HL-60 (cell line): ENCODE results near the gene SP5.

ENCODE experiments used
- GABPA ChIP-seq: IDR thresholded peaks from 2 replicates; pipeline ENCODE4 v1.6.1; 2012; ENCODE audit warnings: low read depth
- TF ChIP-seq, protein P1 (sequence below): IDR thresholded peaks from 2 replicates; pipeline ENCODE4 v1.6.1; 2012; ENCODE audit warnings: low read depth; ENCODE audit not compliant: insufficient replicate concordance

DNA sequence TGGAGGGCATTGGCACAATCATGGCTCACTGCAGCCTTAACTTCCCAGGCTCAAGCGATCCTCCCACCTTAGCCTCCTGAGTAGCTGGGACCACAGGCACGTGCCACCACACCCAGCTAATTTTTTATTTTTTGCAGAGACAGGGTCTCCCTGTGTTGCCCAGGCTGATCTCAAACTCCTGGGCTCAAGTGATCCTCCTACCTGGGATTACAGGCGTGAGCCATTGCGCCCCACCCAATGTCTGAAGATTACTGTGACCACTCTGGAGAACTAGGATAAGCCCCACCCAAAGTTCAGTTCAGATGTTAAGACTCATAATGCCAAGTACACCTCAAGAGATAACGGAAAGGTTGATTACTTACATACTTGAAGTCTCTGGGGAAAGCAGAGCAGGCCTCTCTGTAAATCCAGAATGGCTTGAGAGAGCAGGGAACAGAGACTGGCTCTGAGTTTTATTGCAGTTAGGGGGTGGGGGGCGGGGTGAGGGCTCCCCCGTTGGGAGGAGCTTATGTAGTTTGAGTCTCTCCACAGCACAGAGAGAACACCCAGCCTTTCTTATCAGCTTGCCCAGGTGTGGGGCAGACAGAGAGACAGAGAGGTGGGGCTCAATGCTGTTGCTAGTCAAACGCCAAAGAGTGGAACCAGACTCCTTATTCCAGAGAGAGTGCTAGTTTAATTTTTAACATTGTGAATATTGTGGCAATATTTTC is 28.5 kb downstream of the SP5 start:
- TF ChIP-seq, protein P1, sequence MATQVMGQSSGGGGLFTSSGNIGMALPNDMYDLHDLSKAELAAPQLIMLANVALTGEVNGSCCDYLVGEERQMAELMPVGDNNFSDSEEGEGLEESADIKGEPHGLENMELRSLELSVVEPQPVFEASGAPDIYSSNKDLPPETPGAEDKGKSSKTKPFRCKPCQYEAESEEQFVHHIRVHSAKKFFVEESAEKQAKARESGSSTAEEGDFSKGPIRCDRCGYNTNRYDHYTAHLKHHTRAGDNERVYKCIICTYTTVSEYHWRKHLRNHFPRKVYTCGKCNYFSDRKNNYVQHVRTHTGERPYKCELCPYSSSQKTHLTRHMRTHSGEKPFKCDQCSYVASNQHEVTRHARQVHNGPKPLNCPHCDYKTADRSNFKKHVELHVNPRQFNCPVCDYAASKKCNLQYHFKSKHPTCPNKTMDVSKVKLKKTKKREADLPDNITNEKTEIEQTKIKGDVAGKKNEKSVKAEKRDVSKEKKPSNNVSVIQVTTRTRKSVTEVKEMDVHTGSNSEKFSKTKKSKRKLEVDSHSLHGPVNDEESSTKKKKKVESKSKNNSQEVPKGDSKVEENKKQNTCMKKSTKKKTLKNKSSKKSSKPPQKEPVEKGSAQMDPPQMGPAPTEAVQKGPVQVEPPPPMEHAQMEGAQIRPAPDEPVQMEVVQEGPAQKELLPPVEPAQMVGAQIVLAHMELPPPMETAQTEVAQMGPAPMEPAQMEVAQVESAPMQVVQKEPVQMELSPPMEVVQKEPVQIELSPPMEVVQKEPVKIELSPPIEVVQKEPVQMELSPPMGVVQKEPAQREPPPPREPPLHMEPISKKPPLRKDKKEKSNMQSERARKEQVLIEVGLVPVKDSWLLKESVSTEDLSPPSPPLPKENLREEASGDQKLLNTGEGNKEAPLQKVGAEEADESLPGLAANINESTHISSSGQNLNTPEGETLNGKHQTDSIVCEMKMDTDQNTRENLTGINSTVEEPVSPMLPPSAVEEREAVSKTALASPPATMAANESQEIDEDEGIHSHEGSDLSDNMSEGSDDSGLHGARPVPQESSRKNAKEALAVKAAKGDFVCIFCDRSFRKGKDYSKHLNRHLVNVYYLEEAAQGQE, result no peak
- TF ChIP-seq GABPA, result no peak
